Right lobe of liver (tissue), 4 donors: ENCODE measurements around the gene SORBS2.

Experiments used
- POLR2A ChIP-seq: fragments of 450-650 bp; IDR thresholded peaks from one replicate; pipeline ENCODE4 v1.6.1; 2017; ENCODE audit warnings: antibody characterized with exemption, mild to moderate bottlenecking
- TF ChIP-seq, protein P1 (sequence below), 4 donors: fragments of 200-600 bp in 3 of 4; fragments of 450-650 bp in 1 of 4; IDR thresholded peaks; one replicate each; pipeline versions ENCODE4 v1.5.1 to v1.8.0; 2016 to 2022; ENCODE audit warnings: antibody characterized with exemption in 4 of 4, mild to moderate bottlenecking in 2 of 4
- donor health status: DM: no; HTN: no; CAD: no.
- donor health status: DM: no; HTN: no; CAD: no.
- donor health status: DM: no; HTN: yes; CAD: no.

DNA sequence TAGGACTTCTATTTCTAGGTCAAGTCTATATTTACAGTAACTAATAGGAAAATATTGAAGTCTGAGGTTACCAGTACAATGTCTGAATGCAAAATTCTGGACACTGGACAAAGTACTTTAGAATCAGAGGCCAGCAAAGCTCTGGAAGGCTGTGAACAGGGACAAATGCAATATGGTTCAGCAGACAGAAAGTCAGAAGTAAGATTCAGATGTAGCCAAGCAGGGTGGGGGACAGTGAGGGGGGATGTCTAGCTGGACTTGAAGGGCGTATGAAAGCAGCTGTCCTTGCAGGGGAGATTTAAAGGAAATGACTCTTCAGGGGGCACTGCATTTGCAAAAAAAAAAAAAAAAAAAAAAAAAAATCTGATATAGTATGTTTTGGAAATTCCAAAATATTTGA, 2.9 kb downstream of the SORBS2 start:
- TF ChIP-seq POLR2A: no peak
- TF ChIP-seq, protein P1, sequence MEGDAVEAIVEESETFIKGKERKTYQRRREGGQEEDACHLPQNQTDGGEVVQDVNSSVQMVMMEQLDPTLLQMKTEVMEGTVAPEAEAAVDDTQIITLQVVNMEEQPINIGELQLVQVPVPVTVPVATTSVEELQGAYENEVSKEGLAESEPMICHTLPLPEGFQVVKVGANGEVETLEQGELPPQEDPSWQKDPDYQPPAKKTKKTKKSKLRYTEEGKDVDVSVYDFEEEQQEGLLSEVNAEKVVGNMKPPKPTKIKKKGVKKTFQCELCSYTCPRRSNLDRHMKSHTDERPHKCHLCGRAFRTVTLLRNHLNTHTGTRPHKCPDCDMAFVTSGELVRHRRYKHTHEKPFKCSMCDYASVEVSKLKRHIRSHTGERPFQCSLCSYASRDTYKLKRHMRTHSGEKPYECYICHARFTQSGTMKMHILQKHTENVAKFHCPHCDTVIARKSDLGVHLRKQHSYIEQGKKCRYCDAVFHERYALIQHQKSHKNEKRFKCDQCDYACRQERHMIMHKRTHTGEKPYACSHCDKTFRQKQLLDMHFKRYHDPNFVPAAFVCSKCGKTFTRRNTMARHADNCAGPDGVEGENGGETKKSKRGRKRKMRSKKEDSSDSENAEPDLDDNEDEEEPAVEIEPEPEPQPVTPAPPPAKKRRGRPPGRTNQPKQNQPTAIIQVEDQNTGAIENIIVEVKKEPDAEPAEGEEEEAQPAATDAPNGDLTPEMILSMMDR (IDR thresholded peaks at IDR 0.05): no peak
